Measurements from ENCODE around the gene ZNF574. TPM values are rescaled to one million over a fixed set of nuclear protein-coding genes. Genes with fewer than 3 reads are reported as not detected.

ZNF574 gene
- total RNA-seq, 4 donors from 2014 or later: 28.4 to 52.1 (median 30.8) TPM

DNA sequence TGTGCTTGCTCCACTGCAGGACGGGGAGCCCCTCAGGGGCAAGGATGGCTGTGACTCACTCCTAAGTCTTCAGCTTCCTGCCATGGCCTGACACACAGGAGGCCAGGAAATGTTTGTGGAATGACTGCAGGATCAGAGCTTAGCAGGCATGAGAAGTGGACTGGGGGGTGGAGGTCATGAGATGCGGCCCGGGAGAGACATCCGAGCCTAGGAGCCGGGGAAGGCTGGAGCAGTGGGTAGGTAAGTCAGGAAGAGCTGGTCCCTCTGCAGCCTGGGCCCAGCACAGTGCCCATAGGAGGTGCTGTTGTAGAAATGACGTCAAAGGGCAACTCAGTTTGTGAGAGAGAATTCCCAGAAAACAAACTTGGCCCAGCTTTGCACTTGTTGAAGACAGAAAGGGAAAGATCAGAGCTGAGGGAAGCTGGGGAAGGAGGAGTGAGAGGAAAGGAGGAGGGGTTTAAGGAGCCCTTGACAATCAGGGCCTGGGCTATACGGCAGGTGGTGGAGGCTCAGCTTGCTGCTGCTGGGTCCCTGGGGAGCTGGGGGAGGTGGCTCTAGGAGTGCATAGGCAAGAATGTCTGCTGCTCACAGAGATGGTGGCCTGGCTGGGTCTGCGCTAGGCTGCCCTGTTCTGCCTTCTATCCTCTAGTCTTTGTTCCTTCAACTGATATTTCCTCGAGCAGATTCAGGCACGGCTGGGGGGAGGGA is 37.8 kb downstream of the ZNF574 start:
- 47 to 49% methylated on average over 10 of the region's 10 CpGs for WGBS, 2 donors
- H3K4me3 ChIP-seq (ENCODE audit: low read depth, poor library complexity, severe bottlenecking): no peak overlapping the region
- no peak for TF ChIP-seq POLR2A (IDR thresholded peaks at IDR 0.05)
- TF ChIP-seq, protein P1, sequence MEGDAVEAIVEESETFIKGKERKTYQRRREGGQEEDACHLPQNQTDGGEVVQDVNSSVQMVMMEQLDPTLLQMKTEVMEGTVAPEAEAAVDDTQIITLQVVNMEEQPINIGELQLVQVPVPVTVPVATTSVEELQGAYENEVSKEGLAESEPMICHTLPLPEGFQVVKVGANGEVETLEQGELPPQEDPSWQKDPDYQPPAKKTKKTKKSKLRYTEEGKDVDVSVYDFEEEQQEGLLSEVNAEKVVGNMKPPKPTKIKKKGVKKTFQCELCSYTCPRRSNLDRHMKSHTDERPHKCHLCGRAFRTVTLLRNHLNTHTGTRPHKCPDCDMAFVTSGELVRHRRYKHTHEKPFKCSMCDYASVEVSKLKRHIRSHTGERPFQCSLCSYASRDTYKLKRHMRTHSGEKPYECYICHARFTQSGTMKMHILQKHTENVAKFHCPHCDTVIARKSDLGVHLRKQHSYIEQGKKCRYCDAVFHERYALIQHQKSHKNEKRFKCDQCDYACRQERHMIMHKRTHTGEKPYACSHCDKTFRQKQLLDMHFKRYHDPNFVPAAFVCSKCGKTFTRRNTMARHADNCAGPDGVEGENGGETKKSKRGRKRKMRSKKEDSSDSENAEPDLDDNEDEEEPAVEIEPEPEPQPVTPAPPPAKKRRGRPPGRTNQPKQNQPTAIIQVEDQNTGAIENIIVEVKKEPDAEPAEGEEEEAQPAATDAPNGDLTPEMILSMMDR (IDR thresholded peaks at IDR 0.05): no peak
- intact Hi-C loops (cut with DNase I; ENCODE audit: low total_unique reads): no loop called here
- DNase-seq (ENCODE audit: low spot score in 2 of 2): no peak

DNA sequence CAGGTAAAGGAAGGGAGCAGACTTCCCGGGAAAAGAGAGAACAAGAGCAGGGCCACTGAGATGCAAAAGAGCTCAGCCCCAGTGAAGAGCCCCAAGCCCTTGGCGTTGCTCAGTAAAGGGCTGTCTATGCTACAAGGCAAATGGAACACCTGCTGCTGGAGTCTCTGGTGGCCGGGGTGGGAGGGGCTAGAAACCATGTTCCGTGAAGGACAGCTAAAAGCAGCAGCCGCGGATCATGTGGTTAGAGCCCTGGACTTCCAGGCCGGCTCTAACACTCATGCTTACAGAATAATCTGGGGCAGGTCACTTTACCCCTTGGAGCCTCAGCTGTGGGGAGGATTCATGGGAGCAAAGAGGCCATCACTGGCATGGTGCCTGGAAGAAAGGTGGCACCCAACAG is 38.4 kb downstream of the ZNF574 start:
- WGBS, 2 donors: 69% methylated on average over 7 of the region's 7 CpGs
- no peak for DNase-seq (ENCODE audit: low spot score in 2 of 2)
- intact Hi-C loops (cut with DNase I; ENCODE audit: low total_unique reads): no loop called here
- no peak overlapping the region for H3K4me3 ChIP-seq (ENCODE audit: low read depth, poor library complexity, severe bottlenecking)
- TF ChIP-seq, protein P1 (IDR thresholded peaks at IDR 0.05): no peak
- TF ChIP-seq POLR2A (IDR thresholded peaks at IDR 0.05): no peak

DNA sequence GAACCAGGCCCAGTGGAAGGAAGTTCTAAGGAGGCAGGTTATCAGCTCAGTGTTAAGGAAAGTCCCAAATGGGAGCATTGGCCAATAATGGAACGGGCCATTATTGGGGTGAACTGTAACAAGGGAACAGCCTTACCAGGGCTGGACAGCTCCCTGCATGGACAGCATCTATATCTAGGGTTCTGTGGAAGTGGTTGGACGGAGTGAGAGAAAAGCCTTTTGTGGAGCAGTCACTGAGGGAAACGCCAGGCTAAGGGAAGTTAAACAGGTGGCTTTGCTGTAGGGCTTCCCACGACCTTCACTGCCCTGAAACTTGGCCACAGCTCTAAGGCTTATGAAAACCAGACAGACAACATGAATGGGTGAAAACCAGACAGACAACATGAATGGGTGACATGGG is 39.3 kb downstream of the ZNF574 start:
- 67 to 75% methylated on average over 4 of the region's 4 CpGs for WGBS, 2 donors
- DNase-seq (ENCODE audit: low spot score in 2 of 2): no peak
- no peak for TF ChIP-seq POLR2A (IDR thresholded peaks at IDR 0.05)
- TF ChIP-seq, protein P1 (IDR thresholded peaks at IDR 0.05): no peak
- intact Hi-C loops (cut with DNase I; ENCODE audit: low total_unique reads): no loop called here
- no peak overlapping the region for H3K4me3 ChIP-seq (ENCODE audit: low read depth, poor library complexity, severe bottlenecking)

DNA sequence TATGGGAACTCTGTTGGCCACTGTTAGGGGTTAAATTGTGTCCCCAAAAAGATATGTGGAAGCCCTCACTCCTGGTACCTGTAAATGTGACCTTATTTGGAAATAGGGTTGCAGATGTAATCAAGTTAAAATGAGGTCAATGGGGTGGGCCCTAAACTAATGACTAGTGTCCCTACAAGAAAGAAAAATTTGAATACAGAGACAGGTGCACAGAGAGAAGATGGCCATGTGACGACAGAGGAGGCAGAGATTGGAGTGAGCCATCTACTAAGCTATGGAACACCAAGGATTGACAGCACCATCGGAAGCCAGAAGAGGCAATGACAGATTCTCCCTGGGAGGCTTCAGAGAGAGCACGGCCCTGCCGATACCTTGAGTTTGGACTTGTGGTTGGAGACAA is 39.7 kb downstream of the ZNF574 start:
- TF ChIP-seq, protein P1 (IDR thresholded peaks at IDR 0.05): no peak
- TF ChIP-seq POLR2A (IDR thresholded peaks at IDR 0.05): no peak
- 83 to 90% methylated on average over 4 of the region's 4 CpGs for WGBS, 2 donors
- no peak for DNase-seq (ENCODE audit: low spot score in 2 of 2)
- intact Hi-C loops (cut with DNase I; ENCODE audit: low total_unique reads): no loop called here
- H3K4me3 ChIP-seq (ENCODE audit: low read depth, poor library complexity, severe bottlenecking): no peak overlapping the region

DNA sequence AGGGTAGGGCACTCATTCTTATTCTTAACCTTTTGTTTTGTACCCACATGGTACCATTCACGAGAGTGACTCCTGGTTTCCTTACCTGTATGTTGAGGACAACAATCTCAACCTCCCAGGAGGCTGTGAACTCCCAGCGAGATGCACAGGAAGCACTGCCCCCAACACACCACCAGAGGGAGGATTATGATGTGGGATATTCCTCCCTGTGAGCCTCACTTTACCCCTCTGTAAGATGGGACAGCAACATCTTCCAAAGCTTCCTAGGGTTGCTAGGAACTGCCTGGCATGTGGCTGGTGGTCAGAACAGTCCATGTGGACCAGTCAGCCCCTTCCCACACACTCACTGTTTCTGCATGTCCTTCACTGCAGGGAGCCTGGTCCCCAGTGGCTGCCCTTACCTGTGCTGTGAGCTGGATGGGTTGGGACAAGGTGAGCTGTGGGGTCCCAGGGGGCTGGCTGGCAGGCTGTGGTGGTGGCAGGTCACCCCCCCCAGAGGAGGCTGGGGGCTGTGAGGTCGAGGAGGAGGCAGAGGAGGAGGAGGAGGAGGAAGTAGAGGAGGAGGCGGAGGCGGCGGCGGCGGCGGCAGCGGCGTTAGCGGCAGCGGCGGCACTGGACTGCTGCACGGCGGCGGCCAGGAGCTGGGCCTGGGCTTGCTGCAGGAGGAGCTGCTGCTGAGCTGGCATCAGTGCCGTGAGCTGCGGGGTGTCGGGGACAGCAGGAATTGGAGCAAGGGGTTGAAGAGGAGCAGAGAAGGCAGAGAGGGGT is 40.5 kb downstream of the ZNF574 start:
- DNase-seq (ENCODE audit: low spot score in 2 of 2): no peak
- WGBS, 2 donors: 91 to 93% methylated on average over 20 of the region's 20 CpGs
- TF ChIP-seq POLR2A (IDR thresholded peaks at IDR 0.05): no peak
- TF ChIP-seq, protein P1 (IDR thresholded peaks at IDR 0.05): no peak
- no peak overlapping the region for H3K4me3 ChIP-seq (ENCODE audit: low read depth, poor library complexity, severe bottlenecking)
- intact Hi-C loops (cut with DNase I; ENCODE audit: low total_unique reads): no loop called here
